ENCODE data around the gene C4orf50. TPM values are rescaled to one million over a fixed set of nuclear protein-coding genes. Genes with fewer than 3 reads are reported as not detected.

The C4orf50 gene
- total RNA-seq, 2 donors from 2014 or later, result 0.13 TPM; not detected in 1

- no peak overlapping the region for H3K4me3 ChIP-seq
- no peaks in the 10 kb centered on the region for H3K9me3 ChIP-seq
- no peak for TF ChIP-seq CTCF (IDR thresholded peaks at IDR 0.05)
- H3K9ac ChIP-seq (ENCODE audit: low read depth in 2 of 2, low read length in 2 of 2), result no peak overlapping the region
- H3K27me3 ChIP-seq, result no peaks in the 10 kb centered on the region
- H3K4me1 ChIP-seq, result no peaks in the 10 kb centered on the region
- DNase-seq, result no peak
- H3K36me3 ChIP-seq, result no peaks in the 10 kb centered on the region
- intact Hi-C loops (cut with DNase I), result no loop called here
- H3K27ac ChIP-seq, result no peak overlapping the region
These were observed 61.2 kb downstream of the C4orf50 start for GRCh38 chr4:5957076-5957475.

GRCh38 chr4:5956285-5957021, 61.8 kb downstream of the C4orf50 start:
- Histone ChIP-seq H3K9ac (ENCODE audit: low read depth in 2 of 2, low read length in 2 of 2) (no peak overlapping the region), H3K4me3 (no peak overlapping the region), H3K9me3 (no peaks in the 10 kb centered on the region), H3K4me1 (no peaks in the 10 kb centered on the region), H3K27me3 (no peaks in the 10 kb centered on the region), H3K27ac (no peak overlapping the region), H3K36me3 (no peaks in the 10 kb centered on the region)
- no peak for TF ChIP-seq CTCF (IDR thresholded peaks at IDR 0.05)
- no peak for DNase-seq
- intact Hi-C loops (cut with DNase I), result no loop called here

DNA sequence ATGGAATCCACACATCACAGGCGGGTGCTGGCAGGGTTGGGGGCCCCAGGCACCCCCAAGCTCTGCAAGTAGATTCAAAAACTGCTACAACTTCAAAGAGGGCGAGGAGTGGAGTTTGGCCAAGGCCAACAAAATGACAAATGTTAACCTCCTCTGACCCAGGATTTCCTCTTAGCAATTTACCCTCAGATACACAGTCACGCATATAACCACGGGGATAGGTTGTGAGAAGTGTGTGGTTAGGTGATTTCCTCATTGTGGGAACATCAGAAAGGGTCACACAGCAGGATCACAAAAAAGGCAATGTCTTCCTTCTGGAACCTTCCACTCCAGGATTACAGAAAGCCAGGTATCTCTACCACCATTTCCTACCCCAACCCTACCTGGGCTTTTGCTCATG, 62.4 kb downstream of the C4orf50 start:
- no peaks in the 10 kb centered on the region for H3K27me3 ChIP-seq
- intact Hi-C loops (cut with DNase I), result no loop called here
- TF ChIP-seq CTCF (IDR thresholded peaks at IDR 0.05), result no peak

GRCh38 chr4:5955201-5955821, 62.9 kb downstream of the C4orf50 start:
- H3K36me3 ChIP-seq, result no peaks in the 10 kb centered on the region
- H3K4me1 ChIP-seq, result no peaks in the 10 kb centered on the region
- intact Hi-C loops (cut with DNase I), result no loop called here
- no peak for TF ChIP-seq CTCF (IDR thresholded peaks at IDR 0.05)
- no peak for DNase-seq
- H3K4me3 ChIP-seq, result no peak overlapping the region
- H3K9me3 ChIP-seq, result no peaks in the 10 kb centered on the region
- no peaks in the 10 kb centered on the region for H3K27me3 ChIP-seq
- H3K9ac ChIP-seq (ENCODE audit: low read depth in 2 of 2, low read length in 2 of 2), result no peak overlapping the region
- H3K27ac ChIP-seq, result no peak overlapping the region

More for the DNA sequence above, 62.4 kb downstream of the C4orf50 start:
- Histone ChIP-seq H3K9ac (ENCODE audit: low read depth in 2 of 2, low read length in 2 of 2) (no peak overlapping the region), H3K9me3 (no peaks in the 10 kb centered on the region), H3K4me1 (no peaks in the 10 kb centered on the region), H3K4me3 (no peak overlapping the region), H3K27ac (no peak overlapping the region), H3K36me3 (no peaks in the 10 kb centered on the region)
- DNase-seq, result no peak

GRCh38 chr4:5954056-5954760, 64.0 kb downstream of the C4orf50 start:
- Histone ChIP-seq H3K27me3 (no peaks in the 10 kb centered on the region), H3K4me3 (no peak overlapping the region), H3K36me3 (no peaks in the 10 kb centered on the region), H3K9me3 (no peaks in the 10 kb centered on the region), H3K4me1 (no peaks in the 10 kb centered on the region), H3K9ac (ENCODE audit: low read depth in 2 of 2, low read length in 2 of 2) (no peak overlapping the region), H3K27ac (no peak overlapping the region)
- no peak for DNase-seq
- TF ChIP-seq CTCF (IDR thresholded peaks at IDR 0.05), result no peak
- intact Hi-C loops (cut with DNase I), result no loop called here

Measured in colonic mucosa (tissue), 4 donors.